ENCODE measurements around the gene DPAGT1. TPM values are rescaled to one million over a fixed set of nuclear protein-coding genes. Genes with fewer than 3 reads are reported as not detected.

DPAGT1 gene
- total and polyA plus RNA-seq, 2 experiments from 2014 or later: 37.2 to 52.6 TPM

DNA sequence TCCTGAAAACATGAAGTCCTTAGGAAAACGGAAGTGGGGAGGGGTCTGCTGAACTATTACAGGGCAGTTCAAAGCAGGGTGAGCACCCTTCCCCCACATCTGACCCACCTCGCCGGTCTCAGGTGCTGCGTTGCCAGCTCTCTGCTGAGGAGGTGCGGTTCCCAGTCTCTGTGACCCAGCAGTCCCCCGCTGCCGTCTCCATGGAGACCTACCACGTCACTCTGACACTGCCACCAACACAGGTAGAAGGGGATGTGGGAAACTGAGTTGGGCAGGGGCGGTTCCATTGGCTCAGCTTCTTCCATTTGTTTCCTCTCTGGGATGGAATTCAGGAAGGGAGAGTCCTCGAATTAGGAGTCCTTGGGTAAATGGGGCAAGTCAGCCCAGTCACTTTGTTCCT is 8.8 kb upstream of the DPAGT1 start (continued):
- TF ChIP-seq ZNF114 (CRISPR knock-in tag; IDR thresholded peaks at IDR 0.05): no peak
- TF ChIP-seq EZH2 (IDR thresholded peaks at IDR 0.05; ENCODE audit: low read depth, unreplicated experiment): no peak
- TF ChIP-seq, protein P1, sequence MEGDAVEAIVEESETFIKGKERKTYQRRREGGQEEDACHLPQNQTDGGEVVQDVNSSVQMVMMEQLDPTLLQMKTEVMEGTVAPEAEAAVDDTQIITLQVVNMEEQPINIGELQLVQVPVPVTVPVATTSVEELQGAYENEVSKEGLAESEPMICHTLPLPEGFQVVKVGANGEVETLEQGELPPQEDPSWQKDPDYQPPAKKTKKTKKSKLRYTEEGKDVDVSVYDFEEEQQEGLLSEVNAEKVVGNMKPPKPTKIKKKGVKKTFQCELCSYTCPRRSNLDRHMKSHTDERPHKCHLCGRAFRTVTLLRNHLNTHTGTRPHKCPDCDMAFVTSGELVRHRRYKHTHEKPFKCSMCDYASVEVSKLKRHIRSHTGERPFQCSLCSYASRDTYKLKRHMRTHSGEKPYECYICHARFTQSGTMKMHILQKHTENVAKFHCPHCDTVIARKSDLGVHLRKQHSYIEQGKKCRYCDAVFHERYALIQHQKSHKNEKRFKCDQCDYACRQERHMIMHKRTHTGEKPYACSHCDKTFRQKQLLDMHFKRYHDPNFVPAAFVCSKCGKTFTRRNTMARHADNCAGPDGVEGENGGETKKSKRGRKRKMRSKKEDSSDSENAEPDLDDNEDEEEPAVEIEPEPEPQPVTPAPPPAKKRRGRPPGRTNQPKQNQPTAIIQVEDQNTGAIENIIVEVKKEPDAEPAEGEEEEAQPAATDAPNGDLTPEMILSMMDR (conservative IDR thresholded peaks at IDR 0.05; ENCODE audit: low read depth in 2 of 2): no peak

DNA sequence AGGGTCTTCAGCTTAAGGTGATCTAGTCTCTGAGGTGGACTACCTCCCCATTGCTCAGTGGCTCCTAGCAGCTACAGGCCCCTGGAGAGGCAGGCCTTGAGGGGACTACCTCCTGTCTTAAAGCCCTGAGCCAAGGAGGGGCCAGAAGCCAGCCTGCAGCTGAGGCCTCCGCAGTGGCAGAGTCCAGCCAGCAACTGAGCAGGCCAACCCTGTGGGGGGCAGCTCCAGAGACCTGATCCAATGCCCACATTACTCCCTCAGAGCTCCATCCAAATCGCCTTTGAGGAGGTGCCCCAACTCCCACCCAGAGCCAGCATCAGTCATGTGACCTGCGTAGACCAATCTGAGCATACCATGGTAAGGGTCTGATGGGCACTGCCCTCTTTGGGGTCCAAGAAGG is 8.2 kb upstream of the DPAGT1 start:
- peaks cover 20% of the 10 kb centered on the region for H3K27me3 ChIP-seq (ENCODE audit: insufficient read depth)
- H4K20me1 ChIP-seq (replicated peaks; ENCODE audit: insufficient read depth): no peaks in the 10 kb centered on the region
- H3K27me3 Mint-ChIP-seq (ENCODE audit: insufficient read depth, low read depth, poor library complexity): peaks cover 21% of the 10 kb centered on the region
- no peak for DNase-seq (ENCODE audit: low spot score)
- no peaks in the 10 kb centered on the region; the same call in 2 of the 3 replicates for H3K36me3 Mint-ChIP-seq (ENCODE audit: low read depth)
- peaks cover 5% of the 10 kb centered on the region; the same call in 1 of the 2 replicates for H3F3A ChIP-seq (replicated peaks; ENCODE audit: low read depth)
- no peak overlapping the region for H3K4me3 ChIP-seq
- H3K79me2 ChIP-seq (replicated peaks; ENCODE audit: insufficient read depth): no peaks in the 10 kb centered on the region
- H3K4me2 ChIP-seq: no peak overlapping the region
- H3K9me2 ChIP-seq (ENCODE audit: insufficient read depth): no peaks in the 10 kb centered on the region
- no peak overlapping the region for H2AFZ ChIP-seq
- H3K9me3 Mint-ChIP-seq: no peaks in the 10 kb centered on the region
- TF ChIP-seq, protein P2, sequence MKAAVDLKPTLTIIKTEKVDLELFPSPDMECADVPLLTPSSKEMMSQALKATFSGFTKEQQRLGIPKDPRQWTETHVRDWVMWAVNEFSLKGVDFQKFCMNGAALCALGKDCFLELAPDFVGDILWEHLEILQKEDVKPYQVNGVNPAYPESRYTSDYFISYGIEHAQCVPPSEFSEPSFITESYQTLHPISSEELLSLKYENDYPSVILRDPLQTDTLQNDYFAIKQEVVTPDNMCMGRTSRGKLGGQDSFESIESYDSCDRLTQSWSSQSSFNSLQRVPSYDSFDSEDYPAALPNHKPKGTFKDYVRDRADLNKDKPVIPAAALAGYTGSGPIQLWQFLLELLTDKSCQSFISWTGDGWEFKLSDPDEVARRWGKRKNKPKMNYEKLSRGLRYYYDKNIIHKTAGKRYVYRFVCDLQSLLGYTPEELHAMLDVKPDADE (IDR thresholded peaks at IDR 0.05): no peak
- TF ChIP-seq EZH2phosphoT487 (IDR thresholded peaks at IDR 0.05; ENCODE audit: unreplicated experiment) (no peak), POLR2AphosphoS5 (IDR thresholded peaks at IDR 0.05; ENCODE audit: low read depth) (no peak), NANOG (IDR thresholded peaks at IDR 0.05; ENCODE audit: borderline replicate concordance) (no peak)
- H3K27ac Mint-ChIP-seq: no peak overlapping the region
- H3K27ac ChIP-seq (ENCODE audit: low read depth): no peak overlapping the region
- peaks cover 18% of the 10 kb centered on the region for H3K4me1 ChIP-seq (ENCODE audit: insufficient read depth)
- H3K4me3 Mint-ChIP-seq: no peak overlapping the region; the same call in 2 of the 3 replicates
- H3K4me1 Mint-ChIP-seq: peaks cover 25% of the 10 kb centered on the region
- ATAC-seq: no peak
- no peaks in the 10 kb centered on the region for H3K36me3 ChIP-seq (ENCODE audit: insufficient read depth)

DNA sequence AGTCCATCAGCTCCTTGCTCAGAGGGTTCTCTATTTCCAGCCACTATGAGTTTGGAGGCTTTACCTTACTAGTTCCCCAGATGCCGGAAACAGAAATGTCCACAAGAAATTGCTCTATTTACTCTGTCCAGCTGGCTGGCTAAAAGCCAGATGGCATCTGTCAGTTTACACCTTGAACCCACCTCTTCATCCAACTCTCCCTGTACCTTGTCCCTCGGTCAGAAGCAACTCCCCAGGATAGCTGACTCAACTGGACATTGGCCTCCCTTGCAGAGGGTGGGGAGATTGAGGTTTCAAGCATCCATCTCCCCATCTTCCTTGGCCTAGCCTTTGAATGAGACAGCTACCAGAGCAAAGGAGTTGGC is 7.2 kb upstream of the DPAGT1 start:
- Histone ChIP-seq H3K27me3 (ENCODE audit: insufficient read depth) (peaks cover 20% of the 10 kb centered on the region), H3K4me2 (peak overlapping the region; percentile 99; the same call in 1 of the 2 replicates), H3K79me2 (replicated peaks; ENCODE audit: insufficient read depth) (no peaks in the 10 kb centered on the region), H3K4me3 (peak overlapping the region; percentile 84; the same call in 1 of the 2 replicates), H3K36me3 (ENCODE audit: insufficient read depth) (no peaks in the 10 kb centered on the region), H3K4me1 (ENCODE audit: insufficient read depth) (peaks cover 18% of the 10 kb centered on the region), H3K27ac (ENCODE audit: low read depth) (no peak overlapping the region), H2AFZ (no peak overlapping the region), H3K9me2 (ENCODE audit: insufficient read depth) (no peaks in the 10 kb centered on the region), H4K20me1 (replicated peaks; ENCODE audit: insufficient read depth) (no peaks in the 10 kb centered on the region), H3F3A (replicated peaks; ENCODE audit: low read depth) (peaks cover 9% of the 10 kb centered on the region; the same call in 1 of the 2 replicates)
- Mint-ChIP-seq H3K27me3 (ENCODE audit: insufficient read depth, low read depth, poor library complexity) (peaks cover 21% of the 10 kb centered on the region), H3K4me3 (peak overlapping the region; percentile 76), H3K4me1 (peaks cover 26% of the 10 kb centered on the region), H3K9me3 (no peaks in the 10 kb centered on the region), H3K36me3 (ENCODE audit: low read depth) (no peaks in the 10 kb centered on the region; the same call in 2 of the 3 replicates), H3K27ac (no peak overlapping the region)
- ATAC-seq (no peak), DNase-seq (ENCODE audit: low spot score) (no peak)
- TF ChIP-seq STAT1 (IDR thresholded peaks at IDR 0.05; ENCODE audit: unreplicated experiment) (no peak), ZNF331 (CRISPR knock-in tag; IDR thresholded peaks at IDR 0.05; ENCODE audit: low read depth) (no peak), NANOG (IDR thresholded peaks at IDR 0.05; ENCODE audit: borderline replicate concordance) (no peak), POLR2AphosphoS5 (IDR thresholded peaks at IDR 0.05; ENCODE audit: low read depth) (no peak), CREB1 (CRISPR knock-in tag; IDR thresholded peaks at IDR 0.05; ENCODE audit: low read depth) (no peak), EZH2phosphoT487 (IDR thresholded peaks at IDR 0.05; ENCODE audit: unreplicated experiment) (no peak), ZNF114 (CRISPR knock-in tag; IDR thresholded peaks at IDR 0.05) (no peak), EZH2 (IDR thresholded peaks at IDR 0.05; ENCODE audit: low read depth, unreplicated experiment) (no peak)
- TF ChIP-seq, protein P1 (conservative IDR thresholded peaks at IDR 0.05; ENCODE audit: low read depth in 2 of 2): no peak
- TF ChIP-seq, protein P3, sequence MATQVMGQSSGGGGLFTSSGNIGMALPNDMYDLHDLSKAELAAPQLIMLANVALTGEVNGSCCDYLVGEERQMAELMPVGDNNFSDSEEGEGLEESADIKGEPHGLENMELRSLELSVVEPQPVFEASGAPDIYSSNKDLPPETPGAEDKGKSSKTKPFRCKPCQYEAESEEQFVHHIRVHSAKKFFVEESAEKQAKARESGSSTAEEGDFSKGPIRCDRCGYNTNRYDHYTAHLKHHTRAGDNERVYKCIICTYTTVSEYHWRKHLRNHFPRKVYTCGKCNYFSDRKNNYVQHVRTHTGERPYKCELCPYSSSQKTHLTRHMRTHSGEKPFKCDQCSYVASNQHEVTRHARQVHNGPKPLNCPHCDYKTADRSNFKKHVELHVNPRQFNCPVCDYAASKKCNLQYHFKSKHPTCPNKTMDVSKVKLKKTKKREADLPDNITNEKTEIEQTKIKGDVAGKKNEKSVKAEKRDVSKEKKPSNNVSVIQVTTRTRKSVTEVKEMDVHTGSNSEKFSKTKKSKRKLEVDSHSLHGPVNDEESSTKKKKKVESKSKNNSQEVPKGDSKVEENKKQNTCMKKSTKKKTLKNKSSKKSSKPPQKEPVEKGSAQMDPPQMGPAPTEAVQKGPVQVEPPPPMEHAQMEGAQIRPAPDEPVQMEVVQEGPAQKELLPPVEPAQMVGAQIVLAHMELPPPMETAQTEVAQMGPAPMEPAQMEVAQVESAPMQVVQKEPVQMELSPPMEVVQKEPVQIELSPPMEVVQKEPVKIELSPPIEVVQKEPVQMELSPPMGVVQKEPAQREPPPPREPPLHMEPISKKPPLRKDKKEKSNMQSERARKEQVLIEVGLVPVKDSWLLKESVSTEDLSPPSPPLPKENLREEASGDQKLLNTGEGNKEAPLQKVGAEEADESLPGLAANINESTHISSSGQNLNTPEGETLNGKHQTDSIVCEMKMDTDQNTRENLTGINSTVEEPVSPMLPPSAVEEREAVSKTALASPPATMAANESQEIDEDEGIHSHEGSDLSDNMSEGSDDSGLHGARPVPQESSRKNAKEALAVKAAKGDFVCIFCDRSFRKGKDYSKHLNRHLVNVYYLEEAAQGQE (IDR thresholded peaks at IDR 0.05; ENCODE audit: unreplicated experiment): no peak

All from GM23338 (cell line).